OCI-LY7 (cell line): ENCODE results near the gene IPO13. TPM values are rescaled to one million over a fixed set of nuclear protein-coding genes. Genes with fewer than 3 reads are reported as not detected.
A peak's percentile ranks its signal among the peaks of the same experiment; 100 is the strongest.

Experiments used
- BruUV-seq: library from RNA; stranded (reverse); fragments of 400-500 nt; replicated peaks from 2 replicates; lab custom pipeline; 2021; lab: Mats Ljungman, UMichigan
- CTCF ChIA-PET: fragments of 300-600 bp; sonication (Branson Sonifier 250); formaldehyde crosslinking; loops from one replicate; lab custom pipeline; 2022; ENCODE audit warnings: antibody characterized with exemption; ENCODE audit not compliant: unreplicated experiment; lab: Charles Lee
- POLR2A ChIA-PET: fragments of 300-600 bp; sonication (Branson Sonifier 250); formaldehyde crosslinking; loops from one replicate; lab custom pipeline; 2022; ENCODE audit warnings: antibody characterized with exemption; lab: Charles Lee
- DNase-seq: peaks from one replicate; pipeline ENCODE4 v3.0.0-alpha.2; 2015; ENCODE audit warnings: low spot score
- H2AFZ ChIP-seq: fragments of 200-600 bp; sonication (generic), shearing (Covaris generic); 2 replicates; pipeline ENCODE4 v1.6.1; 2014; ENCODE audit warnings: mild to moderate bottlenecking, antibody characterized with exemption, low read length, moderate library complexity
- H3K27ac ChIP-seq: fragments of 200-600 bp; sonication (generic); 2 replicates; pipeline ENCODE4 v1.5.1; 2014; ENCODE audit warnings: mixed run types, low read depth, mild to moderate bottlenecking, moderate library complexity, low read length, inconsistent platforms; ENCODE audit not compliant: poor library complexity, severe bottlenecking
- H3K36me3 ChIP-seq: fragments of 200-600 bp; sonication (generic); 2 replicates; pipeline ENCODE4 v1.6.1; 2014; ENCODE audit warnings: mild to moderate bottlenecking, antibody characterized with exemption, low read length, moderate library complexity, mixed read lengths; ENCODE audit not compliant: insufficient read depth
- H3K4me1 ChIP-seq: fragments of 200-600 bp; sonication (generic); 2 replicates; pipeline ENCODE4 v1.5.1; 2014; ENCODE audit warnings: mild to moderate bottlenecking, low read length; ENCODE audit not compliant: insufficient read depth, poor library complexity, severe bottlenecking
- H3K4me2 ChIP-seq: fragments of 200-600 bp; sonication (generic); 2 replicates; pipeline ENCODE4 v1.6.1; 2014; ENCODE audit warnings: mild to moderate bottlenecking, low read length
- H3K4me3 ChIP-seq: fragments of 200-600 bp; sonication (generic); 2 replicates; pipeline ENCODE4 v1.5.1; 2014; ENCODE audit warnings: mild to moderate bottlenecking, low read depth, low read length; ENCODE audit not compliant: poor library complexity, severe bottlenecking
- H3K79me2 ChIP-seq: fragments of 200-600 bp; sonication (generic); 2 replicates; pipeline ENCODE4 v1.6.1; 2016; ENCODE audit warnings: low read depth, mild to moderate bottlenecking, low read length, moderate library complexity, mixed read lengths; ENCODE audit not compliant: insufficient read depth
- H3K9me2 ChIP-seq: fragments of 200-600 bp; sonication (generic); 2 replicates; pipeline ENCODE4 v1.6.1; 2016; ENCODE audit warnings: mild to moderate bottlenecking, low read length, mixed read lengths; ENCODE audit not compliant: insufficient read depth
- H3K9me3 ChIP-seq: fragments of 200-600 bp; sonication (generic); 2 replicates; pipeline ENCODE4 v1.6.1; 2014; ENCODE audit warnings: mild to moderate bottlenecking, mixed run types, low read length, mixed read lengths
- H4K20me1 ChIP-seq: fragments of 200-600 bp; sonication (generic); 2 replicates; pipeline ENCODE4 v1.6.1; 2014; ENCODE audit warnings: mild to moderate bottlenecking, antibody characterized with exemption, low read length, moderate library complexity, mixed read lengths; ENCODE audit not compliant: insufficient read depth
- EZH2phosphoT487 ChIP-seq: fragments of 200-600 bp; sonication (generic); IDR thresholded peaks from 2 replicates; pipeline ENCODE4 v1.6.1; 2018; ENCODE audit warnings: low read depth, borderline replicate concordance, mild to moderate bottlenecking, mixed run types, antibody characterized with exemption, low read length, moderate library complexity, mixed read lengths
- intact Hi-C: fragments of 100-400 bp; cut with micrococcal nuclease; formaldehyde crosslinking; loops from one replicate; pipeline ENCODE4 v1.10.0; 2022; ENCODE audit not compliant: unreplicated experiment
- total RNA-seq, 2 experiments: library from RNA; depleted of rRNA in 1 of 2; stranded (reverse); fragments of >200 nt in 1 of 2; shearing (Covaris generic) in 1 of 2; gene quantifications; 2 replicates each; pipeline ENCODE4 v1.2.3, GENCODE V29; 2014 to 2022
- TF ChIP-seq, protein P1 (sequence below): fragments of 200-600 bp; sonication (generic); conservative IDR thresholded peaks from 2 replicates; pipeline ENCODE4 v1.5.1; 2014; ENCODE audit warnings: mild to moderate bottlenecking, antibody characterized with exemption, low read length, moderate library complexity, mixed read lengths

The IPO13 gene
- total RNA-seq, 2 experiments from 2014 or later: 17.8 to 24.1 TPM

- ChIA-PET CTCF (interaction anchor here (0.6 to 1.0 kb wide), 2 partner anchors 77 to 1027 kb away, joined by 3 read pairs; no protein-coding TSS in a partner anchor), POLR2A (interaction anchor here (0.6 to 1.1 kb wide), 6 partner anchors 18 to 1690 kb away, joined by 3 to 4 read pairs (median 3); no protein-coding TSS in a partner anchor)
- TF ChIP-seq, protein P1, sequence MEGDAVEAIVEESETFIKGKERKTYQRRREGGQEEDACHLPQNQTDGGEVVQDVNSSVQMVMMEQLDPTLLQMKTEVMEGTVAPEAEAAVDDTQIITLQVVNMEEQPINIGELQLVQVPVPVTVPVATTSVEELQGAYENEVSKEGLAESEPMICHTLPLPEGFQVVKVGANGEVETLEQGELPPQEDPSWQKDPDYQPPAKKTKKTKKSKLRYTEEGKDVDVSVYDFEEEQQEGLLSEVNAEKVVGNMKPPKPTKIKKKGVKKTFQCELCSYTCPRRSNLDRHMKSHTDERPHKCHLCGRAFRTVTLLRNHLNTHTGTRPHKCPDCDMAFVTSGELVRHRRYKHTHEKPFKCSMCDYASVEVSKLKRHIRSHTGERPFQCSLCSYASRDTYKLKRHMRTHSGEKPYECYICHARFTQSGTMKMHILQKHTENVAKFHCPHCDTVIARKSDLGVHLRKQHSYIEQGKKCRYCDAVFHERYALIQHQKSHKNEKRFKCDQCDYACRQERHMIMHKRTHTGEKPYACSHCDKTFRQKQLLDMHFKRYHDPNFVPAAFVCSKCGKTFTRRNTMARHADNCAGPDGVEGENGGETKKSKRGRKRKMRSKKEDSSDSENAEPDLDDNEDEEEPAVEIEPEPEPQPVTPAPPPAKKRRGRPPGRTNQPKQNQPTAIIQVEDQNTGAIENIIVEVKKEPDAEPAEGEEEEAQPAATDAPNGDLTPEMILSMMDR: no peak
- TF ChIP-seq EZH2phosphoT487: no peak
- Histone ChIP-seq H3K9me3 (no peaks in the 10 kb centered on the region), H3K36me3 (peaks cover 27% of the 10 kb centered on the region), H2AFZ (peak overlapping the region; percentile 67; the same call in 1 of the 2 replicates), H3K79me2 (peaks cover 10% of the 10 kb centered on the region; the same call in 1 of the 2 replicates), H3K27ac (no peak overlapping the region), H4K20me1 (no peaks in the 10 kb centered on the region), H3K9me2 (no peaks in the 10 kb centered on the region), H3K4me2 (peak overlapping the region; percentile 98), H3K4me1 (peaks cover 16% of the 10 kb centered on the region), H3K4me3 (peak overlapping the region; percentile 89)
- no TSS peak for BruUV-seq
- intact Hi-C loops: no loop called here
- DNase-seq: no peak
Measured at GRCh38 chr1:43970502-43970901, 23.8 kb downstream of the IPO13 start.

GRCh38 chr1:43970911-43971310 lies 24.2 kb downstream of the IPO13 start:
- intact Hi-C loops: no loop called here
- no peaks in the 10 kb centered on the region for H3K9me2 ChIP-seq
- no peak for DNase-seq
- peaks cover 19% of the 10 kb centered on the region for H3K4me1 ChIP-seq
- H4K20me1 ChIP-seq: 0 out of 2 replicates have a peak, but pooled peaks cover 3% of the 10 kb centered on the region
- H3K36me3 ChIP-seq: peaks cover 27% of the 10 kb centered on the region
- POLR2A ChIA-PET: interaction anchor here (0.6 to 1.1 kb wide), 4 partner anchors 17 to 1690 kb away, joined by 3 to 4 read pairs (median 4); no protein-coding TSS in a partner anchor
- H3K27ac ChIP-seq: no peak overlapping the region
- BruUV-seq: no TSS peak
- CTCF ChIA-PET: no interaction called here
- peak overlapping the region; percentile 89 for H3K4me3 ChIP-seq
- peaks cover 10% of the 10 kb centered on the region; the same call in 1 of the 2 replicates for H3K79me2 ChIP-seq
- H3K4me2 ChIP-seq: peak overlapping the region; percentile 98
- no peaks in the 10 kb centered on the region for H3K9me3 ChIP-seq
- TF ChIP-seq, protein P1: no peak
- no peak for TF ChIP-seq EZH2phosphoT487
- no peak overlapping the region for H2AFZ ChIP-seq
